SK-N-SH (cell line): ENCODE results near the gene GRHL3. TPM values are rescaled to one million over a fixed set of nuclear protein-coding genes. Genes with fewer than 3 reads are reported as not detected.

Source experiments
- CTCF ChIA-PET: fragments of 300-600, 350-600 bp; formaldehyde crosslinking; extraction: SDS; loops from one replicate; lab custom pipeline; 2021; lab: Yijun Ruan, JAX
- POLR2A ChIA-PET: fragments of 350-600 bp; sonication (Branson Sonifier 250); formaldehyde crosslinking; extraction: SDS; loops from one replicate; lab custom pipeline; 2020; ENCODE audit warnings: antibody characterized with exemption, inconsistent platforms; lab: Yijun Ruan, JAX
- DNase-seq: peaks from one replicate; pipeline ENCODE4 v3.0.0; 2012
- H2AFZ ChIP-seq: fragments of 200-600 bp; sonication (generic); 2 replicates; pipeline ENCODE4 v1.8.1; 2016; ENCODE audit warnings: antibody characterized with exemption, mild to moderate bottlenecking, low read depth
- H3F3A ChIP-seq: fragments of 200-600 bp; sonication (generic); replicated peaks from 2 replicates; pipeline ENCODE3; 2016; ENCODE audit warnings: antibody characterized with exemption, mild to moderate bottlenecking; ENCODE audit not compliant: insufficient read depth
- H3K27ac ChIP-seq, 2 experiments: fragments of 200-500 bp in 1 of 2; fragments of 200-600 bp in 1 of 2; sonication (Bioruptor generic) in 1 of 2; sonication (generic), shearing (Covaris generic) in 1 of 2; 2 replicates each; pipeline versions ENCODE4 v1.5.1 to v1.6.1; 2014 to 2016; ENCODE audit warnings: low read depth in 2 of 2, inconsistent platforms in 1 of 2, low read length in 1 of 2, mild to moderate bottlenecking in 1 of 2, mixed read lengths in 1 of 2
- H3K27me3 ChIP-seq: fragments of 200-600 bp; sonication (generic), shearing (Covaris generic); 2 replicates; pipeline ENCODE4 v1.6.1; 2016; ENCODE audit warnings: mixed run types; ENCODE audit not compliant: insufficient read depth
- H3K36me3 ChIP-seq, 2 experiments: fragments of 200-500 bp in 1 of 2; fragments of 200-600 bp in 1 of 2; sonication (Bioruptor generic) in 1 of 2; sonication (generic) in 1 of 2; replicated peaks in 1 of 2; 2 replicates each; pipeline versions ENCODE3 to v1.5.1; 2014 to 2016; ENCODE audit warnings: low read length in 1 of 2, mild to moderate bottlenecking in 1 of 2; ENCODE audit not compliant: insufficient read depth in 2 of 2, control insufficient read depth in 1 of 2
- H3K4me1 ChIP-seq, 2 experiments: fragments of 200-500 bp in 1 of 2; fragments of 200-600 bp in 1 of 2; sonication (Bioruptor generic) in 1 of 2; sonication (generic), shearing (Covaris generic) in 1 of 2; 2 replicates each; pipeline versions ENCODE4 v1.5.1 to v1.6.1; 2014 to 2016; ENCODE audit warnings: low read depth in 1 of 2, low read length in 1 of 2, mixed run types in 1 of 2; ENCODE audit not compliant: insufficient read depth in 2 of 2, control insufficient read depth in 1 of 2
- H3K4me2 ChIP-seq: fragments of 200-600 bp; sonication (generic), shearing (Covaris generic); 2 replicates; pipeline ENCODE4 v1.6.1; 2017; ENCODE audit warnings: mixed run types
- H3K4me3 ChIP-seq, 2 experiments: fragments of 200-500 bp in 1 of 2; fragments of 200-600 bp in 1 of 2; sonication (Bioruptor generic) in 1 of 2; sonication (generic), shearing (Covaris generic) in 1 of 2; 2 replicates each; pipeline versions ENCODE4 v1.5.1 to v1.8.1; 2014 to 2016; ENCODE audit warnings: low read depth in 2 of 2, inconsistent platforms in 1 of 2, low read length in 1 of 2, mild to moderate bottlenecking in 1 of 2, mixed read lengths in 1 of 2, moderate library complexity in 1 of 2
- H3K79me2 ChIP-seq: fragments of 200-600 bp; sonication (generic); 2 replicates; pipeline ENCODE4 v1.8.1; 2017; ENCODE audit warnings: mild to moderate bottlenecking; ENCODE audit not compliant: insufficient read depth
- H3K9ac ChIP-seq: fragments of 200-600 bp; sonication (generic); 2 replicates; pipeline ENCODE4 v1.6.1; 2017; ENCODE audit warnings: mixed run types
- H3K9me2 ChIP-seq: fragments of 200-600 bp; sonication (generic); 2 replicates; pipeline ENCODE4 v1.6.1; 2017; ENCODE audit warnings: mixed run types
- H3K9me3 ChIP-seq: fragments of 200-600 bp; sonication (generic); 2 replicates; pipeline ENCODE4 v1.6.1; 2017; ENCODE audit warnings: mixed run types, mild to moderate bottlenecking, moderate library complexity
- H4K20me1 ChIP-seq: fragments of 200-600 bp; sonication (generic); 2 replicates; pipeline ENCODE4 v1.6.1; 2017; ENCODE audit warnings: mild to moderate bottlenecking, mixed run types; ENCODE audit not compliant: insufficient read depth
- CHD2 ChIP-seq: fragments of 150-350 bp; IDR thresholded peaks from 2 replicates; pipeline ENCODE4 v1.6.1; 2018; ENCODE audit warnings: low read length; ENCODE audit not compliant: partially characterized antibody
- EZH2phosphoT487 ChIP-seq: fragments of 200-600 bp; sonication (generic); IDR thresholded peaks from 2 replicates; pipeline ENCODE4 v1.6.1; 2017; ENCODE audit warnings: low read depth, mixed run types, mild to moderate bottlenecking, antibody characterized with exemption, moderate library complexity, borderline replicate concordance
- FOXM1 ChIP-seq: IDR thresholded peaks from 2 replicates; pipeline ENCODE4 v1.4.0; 2012; ENCODE audit warnings: low read depth, mild to moderate bottlenecking
- GATA2 ChIP-seq: sonication (generic); formaldehyde crosslinking; IDR thresholded peaks from 2 replicates; pipeline ENCODE4 v1.5.0; 2020; ENCODE audit warnings: mild to moderate bottlenecking, missing genetic modification reagents
- IRF3 ChIP-seq: fragments of 150-350 bp; IDR thresholded peaks from 2 replicates; pipeline ENCODE4 v1.6.1; 2016; ENCODE audit warnings: mild to moderate bottlenecking, low read depth, low read length
- JUND ChIP-seq: IDR thresholded peaks from 2 replicates; pipeline ENCODE4 v1.4.0; 2012
- MAX ChIP-seq: IDR thresholded peaks from 2 replicates; pipeline ENCODE4 v1.4.0; 2012; ENCODE audit warnings: low read depth
- MEF2A ChIP-seq: IDR thresholded peaks from 2 replicates; pipeline ENCODE4 v1.4.0; 2012; ENCODE audit warnings: low read depth, borderline replicate concordance
- MXI1 ChIP-seq: IDR thresholded peaks from 2 replicates; pipeline ENCODE4 v1.6.1; 2012; ENCODE audit warnings: mild to moderate bottlenecking, low read depth, low read length, improper control_type of control experiment
- NFIC ChIP-seq: IDR thresholded peaks from 2 replicates; pipeline ENCODE4 v1.4.0; 2012; ENCODE audit warnings: borderline replicate concordance
- RCOR1 ChIP-seq: fragments of 150-350 bp; IDR thresholded peaks from 2 replicates; pipeline ENCODE4 v1.6.1; 2017; ENCODE audit warnings: antibody characterized with exemption, low read length
- REST ChIP-seq: IDR thresholded peaks from 2 replicates; pipeline ENCODE4 v1.6.1; 2012; ENCODE audit warnings: mild to moderate bottlenecking, low read depth, low read length, moderate library complexity
- RFX5 ChIP-seq: IDR thresholded peaks from 2 replicates; pipeline ENCODE4 v1.6.1; 2012; ENCODE audit warnings: mild to moderate bottlenecking, improper control_type of control experiment, low read length
- SIN3A ChIP-seq: IDR thresholded peaks from 2 replicates; pipeline ENCODE4 v1.6.1; 2012; ENCODE audit warnings: low read depth, mild to moderate bottlenecking, low read length, moderate library complexity, borderline replicate concordance
- SMC3 ChIP-seq: IDR thresholded peaks from 2 replicates; pipeline ENCODE4 v1.6.1; 2012; ENCODE audit warnings: low read depth, low read length, improper control_type of control experiment
- TAF1 ChIP-seq: IDR thresholded peaks from 2 replicates; pipeline ENCODE4 v1.6.1; 2012; ENCODE audit warnings: low read depth, mild to moderate bottlenecking, low read length, moderate library complexity, borderline replicate concordance
- TCF12 ChIP-seq: IDR thresholded peaks from 2 replicates; pipeline ENCODE4 v1.4.0; 2012
- USF1 ChIP-seq: IDR thresholded peaks from 2 replicates; pipeline ENCODE4 v1.4.0; 2012; ENCODE audit warnings: low read depth, borderline replicate concordance
- USF2 ChIP-seq: fragments of 150-350 bp; IDR thresholded peaks from 2 replicates; pipeline ENCODE4 v1.6.1; 2017; ENCODE audit warnings: antibody characterized with exemption, low read length, low read depth, borderline replicate concordance
- WGBS: methylation state at CpG from one replicate; pipeline ENCODE4 v1.1.6; 2017; ENCODE audit warnings: low lambda C conversion rate; 5-methylcytosine and 5-hydroxymethylcytosine counted together
- polyA plus RNA-seq, 3 experiments: library from polyadenylated mRNA; depleted of rRNA; stranded (reverse); fragments of >200 nt; gene quantifications; 2 replicates each; pipeline ENCODE4 v1.2.3, GENCODE V29; 2012

Gene GRHL3
- polyA plus RNA-seq, 1 of the 3 experiments (the other 2 are of a cell fraction): 0.05 TPM

GRCh38 chr1:24317081-24317480, 2.1 kb upstream of the GRHL3 start:
- Histone ChIP-seq H2AFZ (no peak overlapping the region), H3K79me2 (no peaks in the 10 kb centered on the region), H3K27me3 (0 out of 2 replicates have a peak, but pooled peaks cover 17% of the 10 kb centered on the region), H3K4me2 (no peak overlapping the region), H3K4me1 (peaks cover 0 to 9% of the 10 kb centered on the region in 2 experiments; a peak in 1 of 4 replicates), H3K9me3 (no peaks in the 10 kb centered on the region), H3K4me3 (no peak overlapping the region), H4K20me1 (no peaks in the 10 kb centered on the region), H3K9ac (no peak overlapping the region), H3K36me3 (no peaks in the 10 kb centered on the region), H3K27ac (no peak overlapping the region), H3K9me2 (no peaks in the 10 kb centered on the region), H3F3A (no peaks in the 10 kb centered on the region)
- POLR2A ChIA-PET: no interaction called here
- TF ChIP-seq TAF1 (no peak), SIN3A (no peak), USF1 (no peak), USF2 (no peak), NFIC (no peak)
- WGBS: 88% methylated on average over 6 of the region's 6 CpGs
- CTCF ChIA-PET: interaction anchor here (4.0 kb wide), 1 partner anchor 75 kb away, joined by 18 read pairs; no protein-coding TSS in a partner anchor
- DNase-seq: no peak

GRCh38 chr1:24317956-24318614, 1.1 kb upstream of the GRHL3 start:
- H3K9ac ChIP-seq: no peak overlapping the region
- no peaks in the 10 kb centered on the region for H3F3A ChIP-seq
- H3K4me3 ChIP-seq: no peak overlapping the region
- no peak overlapping the region for H2AFZ ChIP-seq
- ChIA-PET CTCF (interaction anchor here (0.8 to 4.0 kb wide), 5 partner anchors 9 to 119 kb away, joined by 3 to 18 read pairs (median 4); no protein-coding TSS in a partner anchor), POLR2A (no interaction called here)
- H3K79me2 ChIP-seq: no peaks in the 10 kb centered on the region
- WGBS: 24% methylated on average over 2 of the region's 2 CpGs
- no peaks in the 10 kb centered on the region for H4K20me1 ChIP-seq
- no peak overlapping the region for H3K27ac ChIP-seq
- no peaks in the 10 kb centered on the region for H3K9me3 ChIP-seq
- H3K9me2 ChIP-seq: no peaks in the 10 kb centered on the region
- 0 out of 2 replicates have a peak, but pooled peaks cover 17% of the 10 kb centered on the region for H3K27me3 ChIP-seq
- no peak for DNase-seq
- no peaks in the 10 kb centered on the region for H3K36me3 ChIP-seq
- H3K4me1 ChIP-seq: peaks cover 0 to 9% of the 10 kb centered on the region in 2 experiments; a peak in 1 of 4 replicates
- no peak overlapping the region for H3K4me2 ChIP-seq
- no peak for TF ChIP-seq CHD2
- TF ChIP-seq REST: no peak
- no peak for TF ChIP-seq MXI1
- TF ChIP-seq IRF3: no peak
- TF ChIP-seq TAF1: no peak
- TF ChIP-seq USF1: no peak
- TF ChIP-seq RFX5: no peak
- no peak for TF ChIP-seq GATA2 (CRISPR knock-in tag)
- TF ChIP-seq MAX: no peak
- no peak for TF ChIP-seq EZH2phosphoT487
- TF ChIP-seq MEF2A: no peak
- no peak for TF ChIP-seq TCF12
- no peak for TF ChIP-seq FOXM1
- TF ChIP-seq SMC3: no peak
- no peak for TF ChIP-seq JUND
- no peak for TF ChIP-seq RCOR1
